ENCODE measurements around the gene MIB2.

Gene MIB2

DNA sequence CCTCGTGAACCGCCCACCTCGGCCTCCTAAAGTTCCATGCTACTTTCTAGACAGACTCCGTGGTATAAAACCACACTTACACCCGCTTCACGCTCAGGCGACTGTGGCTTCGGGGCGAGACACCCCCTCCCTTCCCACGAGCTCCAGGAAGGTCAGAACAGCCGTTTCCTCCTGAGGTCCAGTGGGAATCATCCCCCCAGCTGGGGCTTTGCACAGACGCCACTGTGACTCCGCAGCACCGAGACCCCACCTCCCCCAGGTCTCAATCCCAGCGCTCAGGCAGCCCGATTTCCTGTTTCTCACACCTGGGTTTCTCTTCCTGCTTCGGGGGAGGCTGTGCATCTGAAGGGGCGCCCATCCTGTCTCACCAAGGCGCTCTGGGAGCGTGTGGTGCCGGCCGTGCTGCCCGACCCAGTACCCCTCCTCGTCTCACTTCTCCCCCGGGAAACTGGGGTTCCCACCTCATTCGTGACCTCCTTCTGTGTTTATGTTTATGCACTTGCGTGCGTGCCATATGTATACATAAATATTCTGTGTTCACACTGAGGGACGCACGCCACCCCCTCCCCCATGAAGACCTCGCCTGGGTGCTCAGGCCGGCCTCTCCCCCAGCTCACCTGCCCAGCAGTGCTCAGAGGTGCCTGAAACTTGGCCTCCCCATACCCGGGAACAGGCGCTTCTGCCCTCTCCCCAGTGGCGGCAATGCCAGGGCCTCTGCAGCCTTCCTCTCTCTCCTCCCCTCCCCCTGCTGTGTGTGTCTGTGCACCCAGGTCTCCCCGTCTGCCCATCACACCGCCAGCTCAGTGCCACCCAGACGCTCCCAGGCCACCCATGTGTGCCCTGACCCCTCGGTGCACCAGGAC, 62.6 kb downstream of the MIB2 start:
- Histone ChIP-seq H3K27ac (replicated peaks) (peak overlapping the region; percentile 71), H3K27me3 (ENCODE audit: insufficient read depth, poor library complexity, severe bottlenecking) (no peaks in the 10 kb centered on the region)
- peak; percentile 17; the same call in 1 of the 2 replicates for TF ChIP-seq POLR2AphosphoS5 (IDR thresholded peaks at IDR 0.05; ENCODE audit: low read depth)
- TF ChIP-seq, protein P1, sequence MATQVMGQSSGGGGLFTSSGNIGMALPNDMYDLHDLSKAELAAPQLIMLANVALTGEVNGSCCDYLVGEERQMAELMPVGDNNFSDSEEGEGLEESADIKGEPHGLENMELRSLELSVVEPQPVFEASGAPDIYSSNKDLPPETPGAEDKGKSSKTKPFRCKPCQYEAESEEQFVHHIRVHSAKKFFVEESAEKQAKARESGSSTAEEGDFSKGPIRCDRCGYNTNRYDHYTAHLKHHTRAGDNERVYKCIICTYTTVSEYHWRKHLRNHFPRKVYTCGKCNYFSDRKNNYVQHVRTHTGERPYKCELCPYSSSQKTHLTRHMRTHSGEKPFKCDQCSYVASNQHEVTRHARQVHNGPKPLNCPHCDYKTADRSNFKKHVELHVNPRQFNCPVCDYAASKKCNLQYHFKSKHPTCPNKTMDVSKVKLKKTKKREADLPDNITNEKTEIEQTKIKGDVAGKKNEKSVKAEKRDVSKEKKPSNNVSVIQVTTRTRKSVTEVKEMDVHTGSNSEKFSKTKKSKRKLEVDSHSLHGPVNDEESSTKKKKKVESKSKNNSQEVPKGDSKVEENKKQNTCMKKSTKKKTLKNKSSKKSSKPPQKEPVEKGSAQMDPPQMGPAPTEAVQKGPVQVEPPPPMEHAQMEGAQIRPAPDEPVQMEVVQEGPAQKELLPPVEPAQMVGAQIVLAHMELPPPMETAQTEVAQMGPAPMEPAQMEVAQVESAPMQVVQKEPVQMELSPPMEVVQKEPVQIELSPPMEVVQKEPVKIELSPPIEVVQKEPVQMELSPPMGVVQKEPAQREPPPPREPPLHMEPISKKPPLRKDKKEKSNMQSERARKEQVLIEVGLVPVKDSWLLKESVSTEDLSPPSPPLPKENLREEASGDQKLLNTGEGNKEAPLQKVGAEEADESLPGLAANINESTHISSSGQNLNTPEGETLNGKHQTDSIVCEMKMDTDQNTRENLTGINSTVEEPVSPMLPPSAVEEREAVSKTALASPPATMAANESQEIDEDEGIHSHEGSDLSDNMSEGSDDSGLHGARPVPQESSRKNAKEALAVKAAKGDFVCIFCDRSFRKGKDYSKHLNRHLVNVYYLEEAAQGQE (IDR thresholded peaks at IDR 0.05; ENCODE audit: insufficient replicate concordance, low read depth): no peak
- peak; percentile 15; the same call in 1 of the 2 replicates for TF ChIP-seq SPI1 (IDR thresholded peaks at IDR 0.05; ENCODE audit: borderline replicate concordance, low read depth)

DNA sequence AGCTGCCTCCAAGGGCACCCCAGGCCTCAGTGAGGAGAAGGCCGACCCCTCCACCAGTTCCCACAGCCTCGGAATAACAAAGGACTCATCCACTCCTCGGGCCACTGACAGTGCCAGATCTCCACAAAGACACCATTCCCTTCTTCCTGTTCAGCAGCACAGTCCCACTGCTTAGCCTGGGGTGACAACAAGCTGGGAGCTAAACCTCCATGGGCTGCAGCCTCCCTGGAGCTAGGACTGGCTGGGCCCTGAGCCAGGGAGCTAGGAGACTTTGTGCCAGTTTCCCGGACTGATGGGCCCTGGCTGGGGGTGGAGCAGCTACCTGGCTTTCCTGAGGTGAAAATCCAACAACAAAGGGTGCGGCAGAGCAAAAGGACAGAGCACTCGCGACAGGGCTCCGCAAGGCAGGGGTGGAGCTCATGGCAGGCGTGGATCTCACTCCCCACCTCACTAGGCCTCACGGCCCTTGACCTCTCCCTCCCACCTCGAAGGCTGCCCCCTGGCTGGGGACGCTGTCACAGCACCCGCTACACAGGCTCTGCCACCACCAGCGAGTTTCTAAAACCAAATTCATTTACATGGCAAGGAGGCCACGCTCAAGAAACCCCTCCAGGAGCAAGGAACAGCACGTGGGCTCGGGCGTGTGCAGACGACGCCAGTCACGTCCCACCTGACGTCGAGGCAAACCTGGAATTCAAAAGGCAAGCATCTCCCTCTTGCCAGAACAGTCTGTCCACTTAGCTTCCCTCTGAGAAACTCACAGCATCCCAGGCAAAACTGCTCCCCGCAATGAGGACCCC, 63.5 kb downstream of the MIB2 start:
- no peak for TF ChIP-seq GABPA (IDR thresholded peaks at IDR 0.05; ENCODE audit: low read depth)
- TF ChIP-seq, protein P2, sequence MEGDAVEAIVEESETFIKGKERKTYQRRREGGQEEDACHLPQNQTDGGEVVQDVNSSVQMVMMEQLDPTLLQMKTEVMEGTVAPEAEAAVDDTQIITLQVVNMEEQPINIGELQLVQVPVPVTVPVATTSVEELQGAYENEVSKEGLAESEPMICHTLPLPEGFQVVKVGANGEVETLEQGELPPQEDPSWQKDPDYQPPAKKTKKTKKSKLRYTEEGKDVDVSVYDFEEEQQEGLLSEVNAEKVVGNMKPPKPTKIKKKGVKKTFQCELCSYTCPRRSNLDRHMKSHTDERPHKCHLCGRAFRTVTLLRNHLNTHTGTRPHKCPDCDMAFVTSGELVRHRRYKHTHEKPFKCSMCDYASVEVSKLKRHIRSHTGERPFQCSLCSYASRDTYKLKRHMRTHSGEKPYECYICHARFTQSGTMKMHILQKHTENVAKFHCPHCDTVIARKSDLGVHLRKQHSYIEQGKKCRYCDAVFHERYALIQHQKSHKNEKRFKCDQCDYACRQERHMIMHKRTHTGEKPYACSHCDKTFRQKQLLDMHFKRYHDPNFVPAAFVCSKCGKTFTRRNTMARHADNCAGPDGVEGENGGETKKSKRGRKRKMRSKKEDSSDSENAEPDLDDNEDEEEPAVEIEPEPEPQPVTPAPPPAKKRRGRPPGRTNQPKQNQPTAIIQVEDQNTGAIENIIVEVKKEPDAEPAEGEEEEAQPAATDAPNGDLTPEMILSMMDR (IDR thresholded peaks at IDR 0.05; ENCODE audit: insufficient read depth, low read length): peak; percentile 70
- H3K27ac ChIP-seq (replicated peaks): peak overlapping the region; percentile 71
- peak overlapping the region; percentile 27 for H3K4me3 ChIP-seq (replicated peaks; ENCODE audit: insufficient read depth, low read length)
- H3K27me3 ChIP-seq (ENCODE audit: insufficient read depth, poor library complexity, severe bottlenecking): no peaks in the 10 kb centered on the region
- DNase-seq (ENCODE audit: low read depth in 1 of 2, low spot score in 1 of 2): peak; percentile 51 to 72

More for the DNA sequence above, 62.6 kb downstream of the MIB2 start:
- peak overlapping the region; percentile 27 for H3K4me3 ChIP-seq (replicated peaks; ENCODE audit: insufficient read depth, low read length)
- DNase-seq (ENCODE audit: low read depth in 1 of 2, low spot score in 1 of 2): peak in 1 of 2 experiments; percentile 51

All from HL-60 (cell line).